Lung (tissue), 12 donors: ENCODE data around the gene NOC4L. TPM values are rescaled to one million over a fixed set of nuclear protein-coding genes. Genes with fewer than 3 reads are reported as not detected.

Source experiments
- ATAC-seq: fragments of 200-7000 bp; cut with Tn5 transposase; one replicate; pipeline ENCODE4 v1.9.1; 2020; ENCODE audit warnings: moderate number of reproducible peaks; ENCODE audit not compliant: insufficient read depth, low FRiP score
- DNase-seq, 3 donors: peaks; one replicate each; pipeline ENCODE4 v3.0.0-alpha.2; 2013 to 2017
- H3K27ac ChIP-seq, 2 donors: one replicate each; pipeline ENCODE4 v1.5.1; 2013; ENCODE audit warnings: mild to moderate bottlenecking in 2 of 2, moderate library complexity in 2 of 2, control low read depth in 1 of 2, inconsistent platforms in 1 of 2, low read depth in 1 of 2, low read length in 1 of 2
- H3K27me3 ChIP-seq, 3 donors: one replicate each; pipeline ENCODE4 v1.5.1; 2013; ENCODE audit warnings: low read length in 2 of 3; ENCODE audit not compliant: control insufficient read depth in 3 of 3, insufficient read depth in 3 of 3
- H3K36me3 ChIP-seq, 4 donors: one replicate each; pipeline ENCODE4 v1.5.1; 2013; ENCODE audit warnings: low read length in 4 of 4, mild to moderate bottlenecking in 1 of 4, moderate library complexity in 1 of 4; ENCODE audit not compliant: control insufficient read depth in 4 of 4, insufficient read depth in 4 of 4
- H3K4me1 ChIP-seq, 5 donors: one replicate each; pipeline ENCODE4 v1.5.1; 2013; ENCODE audit warnings: low read length in 5 of 5, mild to moderate bottlenecking in 2 of 5, moderate library complexity in 1 of 5; ENCODE audit not compliant: control insufficient read depth in 5 of 5, insufficient read depth in 5 of 5
- H3K4me3 ChIP-seq: one replicate; pipeline ENCODE4 v1.5.1; 2013; ENCODE audit warnings: mild to moderate bottlenecking, control low read depth, moderate library complexity
- H3K9ac ChIP-seq, 2 donors: one replicate each; pipeline ENCODE4 v1.5.1; 2013; ENCODE audit warnings: low read length in 2 of 2, control low read depth in 1 of 2; ENCODE audit not compliant: insufficient read depth in 1 of 2
- H3K9me3 ChIP-seq, 4 donors: one replicate each; pipeline ENCODE4 v1.5.1; 2013; ENCODE audit warnings: low read length in 3 of 4, mild to moderate bottlenecking in 1 of 4, moderate library complexity in 1 of 4; ENCODE audit not compliant: control insufficient read depth in 4 of 4, insufficient read depth in 3 of 4
- CTCF ChIP-seq: IDR thresholded peaks from 2 replicates; pipeline ENCODE4 v1.5.1; 2012; ENCODE audit warnings: mild to moderate bottlenecking; ENCODE audit errors: control extremely low read depth, extremely low read depth
- WGBS, 2 donors: extraction: QIAGEN DNeasy Blood & Tissue Kit; methylation state at CpG; one replicate each; pipeline ENCODE4 v1.1.7; 2013; 5-methylcytosine and 5-hydroxymethylcytosine counted together
- polyA plus RNA-seq, 2 donors: library from polyadenylated mRNA; stranded (reverse); fragments of 200-250 nt; gene quantifications; one replicate each; pipeline ENCODE4 v1.2.1, GENCODE V29; 2013
- total RNA-seq, 2 donors: library from RNA; depleted of rRNA in 1 of 2; stranded (reverse); fragments of >200 nt in 1 of 2; gene quantifications; one replicate each; pipeline ENCODE4 v1.2.1, GENCODE V29; 2014 to 2021
- donor health status: control.
- donor health status: control.
- donor health status: Bipolar disorder and iron deficiency.
- donor health status: healthy.
- donor health status: DM: yes; HTN: yes; CAD: no.

The NOC4L gene
- total and polyA plus RNA-seq, 4 donors = 6.3 to 27.8 (median 25.9) TPM

- no peaks in the 10 kb centered on the region for H3K9me3 ChIP-seq
- no peaks in the 10 kb centered on the region for H3K36me3 ChIP-seq
- DNase-seq (no peak), ATAC-seq (no peak)
- no peak overlapping the region for H3K27ac ChIP-seq
- H3K4me3 ChIP-seq = no peak overlapping the region
- H3K9ac ChIP-seq = no peak overlapping the region
- 92 to 93% methylated on average over 10 of the region's 10 CpGs for WGBS, 2 donors
- H3K27me3 ChIP-seq = peaks cover 0 to 23% (median 10%) of the 10 kb centered on the region in 3 donors
- no peak for TF ChIP-seq CTCF
- peaks cover 0 to 9% (median 2%) of the 10 kb centered on the region in 5 donors for H3K4me1 ChIP-seq
Observed at GRCh38 chr12:132166801-132167591, 22.7 kb downstream of the NOC4L start.

- DNase-seq (no peak), ATAC-seq (no peak)
- no peak overlapping the region for H3K4me3 ChIP-seq
- no peak overlapping the region for H3K27ac ChIP-seq
- H3K9ac ChIP-seq = no peak overlapping the region
- no peak for TF ChIP-seq CTCF
- no peaks in the 10 kb centered on the region for H3K36me3 ChIP-seq
- H3K9me3 ChIP-seq = no peaks in the 10 kb centered on the region
- peaks cover 0 to 3% (median under 1%) of the 10 kb centered on the region in 5 donors for H3K4me1 ChIP-seq
- H3K27me3 ChIP-seq = peaks cover 0 to 21% (median 9%) of the 10 kb centered on the region in 3 donors
- 71 to 74% methylated on average over 30 of the region's 30 CpGs for WGBS, 2 donors
Observed at GRCh38 chr12:132167611-132168310, 23.5 kb downstream of the NOC4L start.

- 86 to 88% methylated on average over 31 of the region's 31 CpGs for WGBS, 2 donors
- Histone ChIP-seq H3K27me3 (peaks cover 0 to 22% (median 9%) of the 10 kb centered on the region in 3 donors), H3K9ac (no peak overlapping the region), H3K27ac (no peak overlapping the region), H3K4me1 (peaks cover 0 to 3% (median 0%) of the 10 kb centered on the region in 5 donors), H3K36me3 (no peaks in the 10 kb centered on the region), H3K4me3 (no peak overlapping the region), H3K9me3 (no peaks in the 10 kb centered on the region)
- TF ChIP-seq CTCF = no peak
- DNase-seq (no peak), ATAC-seq (no peak)
Observed at GRCh38 chr12:132168311-132169031, 24.2 kb downstream of the NOC4L start.
